ENCODE measurements around the gene AS3MT. TPM values are rescaled to one million over a fixed set of nuclear protein-coding genes. Genes with fewer than 3 reads are reported as not detected.

The AS3MT gene
- total RNA-seq, 1 donor from 2014 or later: 0.64 TPM

- no peak overlapping the region for H3K4me3 Mint-ChIP-seq (ENCODE audit: unreplicated experiment)
- H3K27ac Mint-ChIP-seq (ENCODE audit: unreplicated experiment): no peak overlapping the region
- Histone ChIP-seq H4K20me1 (ENCODE audit: insufficient read depth, low read length) (no peaks in the 10 kb centered on the region), H3K27me3 (ENCODE audit: insufficient read depth, low read length) (no peaks in the 10 kb centered on the region), H3K9me3 (ENCODE audit: insufficient read depth, low read depth, low read length) (no peaks in the 10 kb centered on the region), H3K4me3 (ENCODE audit: insufficient read depth, low read depth, low read length) (no peak overlapping the region), H3K4me1 (ENCODE audit: insufficient read depth, low read length) (no peaks in the 10 kb centered on the region), H3K36me3 (ENCODE audit: insufficient read depth, low read length) (no peaks in the 10 kb centered on the region), H2AFZ (ENCODE audit: low read depth, low read length) (no peak overlapping the region), H3K79me2 (ENCODE audit: insufficient read depth, low read length) (no peaks in the 10 kb centered on the region), H3K27ac (ENCODE audit: low read depth, low read length) (no peak overlapping the region), H3K9ac (ENCODE audit: low read length) (no peak overlapping the region), H3K4me2 (ENCODE audit: low read length) (no peak overlapping the region)
- no peak for DNase-seq (ENCODE audit: low read depth)
- no peaks in the 10 kb centered on the region for H3K4me1 Mint-ChIP-seq (ENCODE audit: low read depth, unreplicated experiment)
- H3K9me3 Mint-ChIP-seq (ENCODE audit: unreplicated experiment): no peaks in the 10 kb centered on the region
- H3K36me3 Mint-ChIP-seq (ENCODE audit: low read depth, unreplicated experiment): no peaks in the 10 kb centered on the region
- H3K27me3 Mint-ChIP-seq (ENCODE audit: low read depth, unreplicated experiment): no peaks in the 10 kb centered on the region
- TF ChIP-seq, protein P1, sequence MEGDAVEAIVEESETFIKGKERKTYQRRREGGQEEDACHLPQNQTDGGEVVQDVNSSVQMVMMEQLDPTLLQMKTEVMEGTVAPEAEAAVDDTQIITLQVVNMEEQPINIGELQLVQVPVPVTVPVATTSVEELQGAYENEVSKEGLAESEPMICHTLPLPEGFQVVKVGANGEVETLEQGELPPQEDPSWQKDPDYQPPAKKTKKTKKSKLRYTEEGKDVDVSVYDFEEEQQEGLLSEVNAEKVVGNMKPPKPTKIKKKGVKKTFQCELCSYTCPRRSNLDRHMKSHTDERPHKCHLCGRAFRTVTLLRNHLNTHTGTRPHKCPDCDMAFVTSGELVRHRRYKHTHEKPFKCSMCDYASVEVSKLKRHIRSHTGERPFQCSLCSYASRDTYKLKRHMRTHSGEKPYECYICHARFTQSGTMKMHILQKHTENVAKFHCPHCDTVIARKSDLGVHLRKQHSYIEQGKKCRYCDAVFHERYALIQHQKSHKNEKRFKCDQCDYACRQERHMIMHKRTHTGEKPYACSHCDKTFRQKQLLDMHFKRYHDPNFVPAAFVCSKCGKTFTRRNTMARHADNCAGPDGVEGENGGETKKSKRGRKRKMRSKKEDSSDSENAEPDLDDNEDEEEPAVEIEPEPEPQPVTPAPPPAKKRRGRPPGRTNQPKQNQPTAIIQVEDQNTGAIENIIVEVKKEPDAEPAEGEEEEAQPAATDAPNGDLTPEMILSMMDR (IDR thresholded peaks at IDR 0.05; ENCODE audit: insufficient read depth, low read depth, low read length): no peak
- no peak for TF ChIP-seq EZH2 (IDR thresholded peaks at IDR 0.05; ENCODE audit: insufficient read depth, low read length)
- FAIRE-seq: no peak
These were observed 30.7 kb downstream of the AS3MT start for GRCh38 chr10:102900006-102900405.

GRCh38 chr10:102904346-102904745, 35.1 kb downstream of the AS3MT start:
- H3K27ac Mint-ChIP-seq (ENCODE audit: unreplicated experiment): no peak overlapping the region
- H3K4me2 ChIP-seq (ENCODE audit: low read length): no peak overlapping the region
- TF ChIP-seq EZH2 (IDR thresholded peaks at IDR 0.05; ENCODE audit: insufficient read depth, low read length): no peak
- TF ChIP-seq, protein P1 (IDR thresholded peaks at IDR 0.05; ENCODE audit: insufficient read depth, low read depth, low read length): no peak
- no peak overlapping the region for H3K4me3 Mint-ChIP-seq (ENCODE audit: unreplicated experiment)
- H3K9me3 Mint-ChIP-seq (ENCODE audit: unreplicated experiment): no peaks in the 10 kb centered on the region
- H4K20me1 ChIP-seq (ENCODE audit: insufficient read depth, low read length): no peaks in the 10 kb centered on the region
- no peaks in the 10 kb centered on the region for H3K4me1 Mint-ChIP-seq (ENCODE audit: low read depth, unreplicated experiment)
- H3K9ac ChIP-seq (ENCODE audit: low read length): no peak overlapping the region
- H3K4me1 ChIP-seq (ENCODE audit: insufficient read depth, low read length): no peaks in the 10 kb centered on the region
- H3K27me3 Mint-ChIP-seq (ENCODE audit: low read depth, unreplicated experiment): no peaks in the 10 kb centered on the region
- H3K27ac ChIP-seq (ENCODE audit: low read depth, low read length): no peak overlapping the region
- H2AFZ ChIP-seq (ENCODE audit: low read depth, low read length): no peak overlapping the region
- H3K27me3 ChIP-seq (ENCODE audit: insufficient read depth, low read length): no peaks in the 10 kb centered on the region
- peaks cover 3% of the 10 kb centered on the region for H3K36me3 Mint-ChIP-seq (ENCODE audit: low read depth, unreplicated experiment)
- H3K79me2 ChIP-seq (ENCODE audit: insufficient read depth, low read length): no peaks in the 10 kb centered on the region
- H3K4me3 ChIP-seq (ENCODE audit: insufficient read depth, low read depth, low read length): no peak overlapping the region
- H3K9me3 ChIP-seq (ENCODE audit: insufficient read depth, low read depth, low read length): no peaks in the 10 kb centered on the region
- H3K36me3 ChIP-seq (ENCODE audit: insufficient read depth, low read length): no peaks in the 10 kb centered on the region
- FAIRE-seq: no peak
- DNase-seq (ENCODE audit: low read depth): no peak

GRCh38 chr10:102906507-102906906, 37.2 kb downstream of the AS3MT start:
- DNase-seq (ENCODE audit: low read depth): no peak
- no peaks in the 10 kb centered on the region for H3K9me3 Mint-ChIP-seq (ENCODE audit: unreplicated experiment)
- no peak overlapping the region for H2AFZ ChIP-seq (ENCODE audit: low read depth, low read length)
- peaks cover 3% of the 10 kb centered on the region for H3K36me3 Mint-ChIP-seq (ENCODE audit: low read depth, unreplicated experiment)
- no peaks in the 10 kb centered on the region for H3K4me1 ChIP-seq (ENCODE audit: insufficient read depth, low read length)
- H3K9me3 ChIP-seq (ENCODE audit: insufficient read depth, low read depth, low read length): no peaks in the 10 kb centered on the region
- no peak overlapping the region for H3K4me3 Mint-ChIP-seq (ENCODE audit: unreplicated experiment)
- no peaks in the 10 kb centered on the region for H3K4me1 Mint-ChIP-seq (ENCODE audit: low read depth, unreplicated experiment)
- no peak overlapping the region for H3K27ac ChIP-seq (ENCODE audit: low read depth, low read length)
- TF ChIP-seq EZH2 (IDR thresholded peaks at IDR 0.05; ENCODE audit: insufficient read depth, low read length): no peak
- TF ChIP-seq, protein P1 (IDR thresholded peaks at IDR 0.05; ENCODE audit: insufficient read depth, low read depth, low read length): no peak
- no peaks in the 10 kb centered on the region for H3K36me3 ChIP-seq (ENCODE audit: insufficient read depth, low read length)
- H4K20me1 ChIP-seq (ENCODE audit: insufficient read depth, low read length): no peaks in the 10 kb centered on the region
- no peaks in the 10 kb centered on the region for H3K27me3 Mint-ChIP-seq (ENCODE audit: low read depth, unreplicated experiment)
- no peaks in the 10 kb centered on the region for H3K79me2 ChIP-seq (ENCODE audit: insufficient read depth, low read length)
- FAIRE-seq: no peak
- no peaks in the 10 kb centered on the region for H3K27me3 ChIP-seq (ENCODE audit: insufficient read depth, low read length)
- H3K9ac ChIP-seq (ENCODE audit: low read length): no peak overlapping the region
- no peak overlapping the region for H3K4me2 ChIP-seq (ENCODE audit: low read length)
- H3K27ac Mint-ChIP-seq (ENCODE audit: unreplicated experiment): no peak overlapping the region
- H3K4me3 ChIP-seq (ENCODE audit: insufficient read depth, low read depth, low read length): no peak overlapping the region

Measured in astrocyte (in vitro differentiated cells and primary cell).